AML-193 (cell line): ENCODE results near the gene AGAP1.

ENCODE experiments used
- DNase-seq, 2 experiments: peaks; one replicate each; lab custom pipeline; 2025; lab: John Stamatoyannopoulos, UW

The AGAP1 gene

DNA sequence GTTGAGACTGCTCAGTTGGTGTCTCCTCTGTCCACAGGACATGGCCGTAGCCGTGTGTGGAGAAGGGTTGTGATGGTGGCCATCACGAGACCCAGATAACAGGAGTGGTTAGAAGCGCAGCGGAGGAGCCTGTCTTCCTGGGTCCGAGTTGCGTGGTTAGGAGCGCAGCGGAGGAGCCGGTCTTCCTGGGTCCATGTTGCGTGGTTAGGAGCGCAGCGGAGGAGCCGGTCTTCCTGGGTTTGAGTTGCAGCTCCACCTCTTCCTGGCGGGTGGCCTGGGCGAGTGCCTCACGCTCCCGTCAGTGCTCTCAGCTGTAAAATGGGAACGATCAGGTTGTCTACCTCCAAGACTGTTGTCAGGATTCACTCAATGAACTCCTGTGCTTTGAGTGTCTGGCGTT, 498.2 kb downstream of the AGAP1 start:
- DNase-seq, result no peak

DNA sequence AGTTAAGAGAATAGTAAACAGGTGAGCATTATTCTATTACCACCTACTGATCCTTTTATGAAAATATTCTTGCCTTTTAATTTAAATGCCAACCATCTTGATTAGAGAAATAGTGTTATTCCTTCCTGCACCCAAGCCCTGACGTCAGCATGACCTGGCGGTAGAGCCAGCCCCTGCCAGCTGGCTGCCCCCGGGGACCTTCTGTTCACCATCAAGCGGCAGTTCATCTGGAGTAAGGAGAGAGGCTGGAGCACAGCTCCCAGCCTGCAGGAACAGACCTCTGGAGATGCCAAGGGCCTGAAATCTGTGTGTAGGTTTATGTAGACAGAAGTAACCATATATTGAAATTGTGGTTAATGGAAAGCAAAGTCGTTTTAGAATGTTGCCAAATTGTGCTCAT, 502.6 kb downstream of the AGAP1 start:
- DNase-seq, result no peak

DNA sequence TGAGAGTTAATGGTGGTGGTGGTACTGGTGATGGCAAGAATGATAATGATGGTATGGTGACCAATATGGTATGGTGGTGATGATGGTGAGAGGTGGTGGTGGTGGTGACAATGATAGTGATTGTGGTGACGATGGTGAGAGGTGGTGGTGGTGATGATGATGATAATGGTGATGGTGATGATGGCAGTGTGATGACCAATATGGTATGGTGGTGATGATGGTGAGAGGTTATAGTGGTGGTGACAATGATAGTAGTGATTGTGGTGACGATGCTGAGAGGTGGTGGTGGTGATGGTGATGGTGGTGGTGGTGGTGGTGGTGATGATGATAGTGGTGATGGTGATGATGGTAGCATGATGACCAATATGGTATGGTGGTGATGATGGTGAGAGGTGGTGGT, 505.2 kb downstream of the AGAP1 start:
- DNase-seq, result no peak

DNA sequence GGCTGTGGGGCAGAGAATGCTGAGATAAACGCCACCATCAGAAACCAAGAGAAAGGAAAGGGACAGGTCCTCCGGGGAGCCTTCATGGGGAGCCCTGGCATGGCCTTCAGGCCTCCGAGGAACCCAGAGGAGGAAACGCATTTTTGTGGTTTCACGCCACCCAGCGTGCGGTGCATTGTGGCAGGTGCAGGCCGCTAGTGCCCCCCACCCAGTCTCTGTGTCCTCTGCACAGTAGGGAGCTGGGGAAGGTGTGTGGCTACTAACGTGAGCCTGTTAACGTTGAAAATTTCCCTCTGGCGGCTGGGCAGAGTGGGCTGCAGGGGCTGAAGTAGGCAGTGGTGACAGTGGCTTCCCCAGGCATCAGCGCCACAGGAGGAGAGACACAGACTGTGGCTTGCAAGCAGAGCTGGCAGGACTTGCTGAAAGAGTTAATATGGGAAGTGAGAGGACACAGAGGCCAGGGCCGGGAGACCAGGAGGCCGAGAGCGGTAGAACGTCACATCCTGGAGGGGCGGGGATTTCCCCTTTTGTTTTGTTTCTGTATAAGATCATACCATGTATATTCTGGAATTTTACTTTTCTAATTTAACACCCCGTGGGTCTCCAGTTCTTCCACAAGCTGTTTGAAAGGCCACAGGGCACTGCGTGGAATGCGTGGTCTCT, 507.5 kb downstream of the AGAP1 start:
- no peak for DNase-seq

DNA sequence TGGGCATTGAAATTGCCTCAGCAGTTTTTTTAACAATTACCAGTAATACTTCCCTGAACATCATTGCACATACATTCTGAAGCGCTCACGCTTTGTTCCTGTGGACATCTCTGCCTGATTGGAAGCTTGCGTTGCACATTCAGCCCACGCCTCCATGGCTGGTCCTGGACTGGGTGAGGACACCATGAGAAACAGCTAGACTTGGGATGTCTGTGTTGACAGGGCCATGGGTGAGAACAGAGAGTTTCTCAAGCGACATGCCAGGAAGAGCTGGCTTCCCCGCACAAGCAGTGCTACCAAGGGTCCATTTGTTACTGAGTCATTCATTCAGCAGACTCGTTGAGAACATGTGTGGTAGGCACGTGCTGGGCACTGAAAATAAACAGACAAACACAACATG, 508.0 kb downstream of the AGAP1 start:
- no peak for DNase-seq

DNA sequence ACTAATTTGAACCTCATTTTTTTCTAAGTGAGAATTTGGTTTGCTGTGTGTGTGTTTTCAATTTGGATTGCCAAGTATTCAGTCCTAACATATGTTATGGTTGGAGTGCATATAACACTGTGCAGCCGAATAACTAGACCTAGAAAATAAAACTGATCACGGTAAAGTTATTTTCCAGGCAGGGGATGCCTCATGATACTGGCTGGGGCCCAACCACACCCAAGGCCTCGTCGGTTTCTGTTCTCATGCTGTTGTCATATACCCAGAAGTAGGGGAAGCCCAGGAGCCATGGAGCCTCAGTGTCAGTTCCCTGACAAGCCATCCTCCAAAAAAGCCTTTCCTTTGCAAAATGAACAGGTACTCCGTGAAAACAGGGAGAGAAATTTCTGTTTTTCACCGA, 514.2 kb downstream of the AGAP1 start:
- no peak for DNase-seq

DNA sequence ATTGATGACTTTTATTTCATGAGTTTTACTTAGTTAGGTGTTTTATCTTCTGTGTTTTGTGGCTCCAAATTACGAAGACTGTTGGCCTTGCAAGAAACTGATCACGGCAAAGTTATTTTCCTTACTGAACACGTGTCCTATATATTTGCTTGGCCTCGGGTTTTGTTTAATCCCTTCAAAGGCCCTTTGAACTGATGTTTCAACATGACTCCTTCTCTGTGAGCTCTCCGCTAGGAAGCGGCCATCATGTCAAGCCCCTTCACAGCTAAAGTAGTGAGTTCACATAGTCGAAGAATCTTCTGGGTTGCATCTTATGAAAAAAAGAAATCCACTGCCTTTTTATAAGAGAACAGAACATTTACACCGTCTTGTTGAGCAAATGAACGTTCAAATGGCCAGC, 515.0 kb downstream of the AGAP1 start:
- no peak for DNase-seq

DNA sequence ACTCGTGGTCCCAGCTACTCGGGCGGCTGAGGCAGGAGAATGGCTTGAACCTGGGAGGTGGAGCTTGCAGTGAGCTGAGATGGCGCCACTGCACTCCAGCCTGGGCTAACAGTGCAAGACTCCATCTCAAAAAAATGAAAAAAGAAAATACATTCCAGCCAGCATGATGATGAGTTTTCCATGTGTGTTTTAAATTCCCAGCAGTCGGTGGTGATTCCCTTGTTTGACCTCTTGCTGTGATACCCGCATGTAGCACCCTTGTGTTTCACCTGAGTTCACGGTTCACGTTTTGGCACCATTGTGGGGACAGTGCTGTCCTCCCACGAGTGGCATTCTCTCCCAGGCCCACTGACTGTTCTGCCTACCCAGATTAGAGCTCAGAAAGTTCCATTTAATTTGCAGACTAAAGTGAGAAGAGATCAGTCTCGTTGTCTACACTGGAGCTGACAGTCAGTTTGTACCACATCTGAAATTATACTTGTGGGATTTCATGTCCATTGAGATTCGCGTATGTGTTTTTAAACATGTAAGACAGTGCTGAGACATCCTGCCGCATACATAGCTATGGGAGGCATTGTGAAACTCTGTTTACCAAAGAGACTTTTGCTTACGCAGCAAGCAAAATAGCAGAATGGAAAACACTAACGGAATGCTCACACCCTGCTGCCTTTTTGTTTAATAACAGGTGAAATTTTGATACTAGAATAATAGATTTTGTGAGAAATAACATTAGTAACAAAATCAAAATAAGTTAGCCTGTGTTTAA, 517.3 kb downstream of the AGAP1 start:
- DNase-seq, result no peak

DNA sequence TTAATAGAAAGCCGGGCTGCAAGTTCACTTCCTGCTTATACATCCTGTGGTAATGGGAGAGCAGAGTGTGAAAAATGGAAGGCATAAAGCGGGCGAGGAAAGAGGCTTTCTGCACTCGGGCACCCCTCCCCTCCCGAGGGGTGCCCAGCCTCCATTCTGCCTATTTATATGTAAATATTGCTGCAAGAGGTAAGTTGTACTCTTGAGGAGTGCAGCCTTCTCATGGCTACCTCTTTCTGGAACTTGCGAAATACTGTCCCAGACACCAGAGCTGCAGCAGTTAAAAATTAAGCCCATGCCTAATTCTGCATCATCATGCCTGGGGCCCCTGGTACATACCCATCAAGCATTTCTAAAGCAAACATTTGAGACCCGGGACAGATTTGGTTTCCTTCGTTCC, 518.3 kb downstream of the AGAP1 start:
- no peak for DNase-seq

DNA sequence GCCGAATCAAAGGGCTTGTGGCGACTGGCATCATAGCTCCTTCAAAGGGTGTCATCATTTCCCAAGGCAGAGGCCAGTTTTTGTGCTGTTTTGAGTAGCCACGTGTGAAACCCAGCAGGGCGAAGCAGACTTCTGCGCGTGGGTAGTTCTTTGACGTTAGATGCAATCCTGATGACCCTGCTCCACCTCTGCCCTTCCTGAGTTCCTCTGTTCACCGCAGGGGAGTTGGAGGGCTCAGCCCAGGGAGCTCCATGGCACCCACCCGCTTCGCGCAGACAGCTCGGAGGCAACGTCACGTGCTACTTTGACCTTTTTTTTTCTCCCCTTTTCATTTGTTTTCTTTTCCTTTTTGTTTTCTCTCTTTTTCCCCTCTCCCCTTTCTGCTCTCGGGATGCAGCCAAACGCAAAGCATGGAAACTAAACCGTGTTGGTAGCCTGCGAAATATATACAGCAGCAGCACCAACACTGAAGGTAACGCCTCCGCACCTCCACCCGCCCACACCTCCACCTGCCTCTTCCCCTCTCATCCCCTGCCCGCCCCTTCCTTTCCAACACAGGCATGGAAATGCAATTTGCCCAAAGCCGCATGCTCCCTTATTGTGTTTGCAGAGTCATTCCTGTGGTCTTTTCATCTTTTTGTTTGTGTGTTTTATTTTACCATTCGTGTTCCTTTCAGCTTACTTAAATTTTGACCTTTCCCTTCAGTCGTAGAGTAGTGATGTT, 520.7 kb downstream of the AGAP1 start:
- no peak for DNase-seq

DNA sequence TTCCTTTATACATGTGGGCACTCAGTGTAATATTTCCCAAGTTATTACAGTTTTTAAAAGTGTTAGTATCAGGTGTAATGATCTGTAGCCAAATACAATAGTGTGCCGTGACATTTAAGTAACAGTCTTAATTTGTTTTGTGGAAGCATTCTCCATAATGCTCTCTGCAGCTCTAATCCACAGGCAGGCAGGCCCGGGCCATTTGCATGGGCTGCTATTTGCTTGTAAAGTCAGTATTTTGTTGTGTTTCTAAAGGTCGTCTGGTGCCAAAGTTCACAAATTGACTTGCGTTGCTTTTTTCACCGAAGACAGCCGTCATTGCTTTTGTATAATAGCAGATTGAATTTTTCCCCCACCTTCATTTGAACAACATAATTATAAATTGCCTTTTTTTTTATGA, 521.3 kb downstream of the AGAP1 start:
- no peak for DNase-seq

DNA sequence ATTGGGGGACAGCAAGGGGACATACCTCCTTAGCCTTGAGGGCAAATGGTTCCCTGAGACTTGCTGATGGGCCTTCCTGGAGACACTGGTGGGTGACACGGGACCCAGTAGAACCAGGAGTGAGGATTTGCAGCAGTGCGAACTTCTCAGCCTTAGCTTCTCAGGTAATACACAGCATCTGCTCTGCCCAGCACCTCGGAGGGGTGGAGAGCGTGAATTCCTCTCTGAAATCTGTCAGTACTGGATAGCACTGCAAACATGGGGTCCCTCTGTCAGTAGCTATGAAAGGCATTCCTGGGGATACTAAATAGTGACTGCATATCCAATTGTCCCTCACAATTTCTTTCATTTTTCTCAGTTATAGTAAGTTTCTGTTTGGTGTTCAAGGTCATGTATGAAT, 522.7 kb downstream of the AGAP1 start:
- DNase-seq, result no peak

DNA sequence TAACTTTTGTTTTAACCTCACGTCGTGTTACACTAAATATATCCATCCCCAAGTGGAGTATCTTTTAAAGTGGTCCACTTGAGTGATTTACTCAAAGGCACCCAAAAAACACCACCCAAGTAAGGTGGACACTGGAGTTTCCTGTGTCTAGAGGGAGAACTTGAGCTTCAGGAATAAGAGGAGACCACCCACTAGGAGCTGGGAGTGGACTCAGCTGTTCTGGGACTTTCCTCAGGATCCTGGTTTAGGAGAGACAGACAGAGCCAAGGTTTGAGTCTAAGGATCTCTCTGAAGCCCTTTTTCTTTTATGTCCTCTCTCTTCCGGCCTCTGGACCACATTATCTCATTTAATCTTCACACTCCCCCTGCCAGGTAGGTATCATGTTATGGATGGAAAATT, 523.6 kb downstream of the AGAP1 start:
- no peak for DNase-seq

DNA sequence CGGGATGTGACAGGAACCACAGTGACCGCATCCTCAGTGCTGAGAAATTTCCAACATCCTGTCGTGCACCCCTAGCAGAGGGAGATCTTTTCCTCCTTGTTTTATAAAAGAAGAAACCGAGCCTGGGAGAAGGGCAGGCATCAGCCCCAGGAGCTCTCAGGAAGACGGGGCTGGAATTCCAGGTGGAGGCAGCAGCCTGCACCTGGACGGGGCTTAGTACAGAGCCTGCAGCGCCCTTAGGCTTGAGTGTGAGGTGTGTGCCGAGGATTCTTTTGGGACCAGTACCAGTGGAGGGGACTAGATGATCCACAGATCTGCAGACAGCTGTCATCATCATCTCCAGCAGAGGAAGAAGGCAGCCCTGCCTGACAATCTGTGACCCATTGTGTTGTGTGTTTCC, 525.6 kb downstream of the AGAP1 start:
- no peak for DNase-seq

DNA sequence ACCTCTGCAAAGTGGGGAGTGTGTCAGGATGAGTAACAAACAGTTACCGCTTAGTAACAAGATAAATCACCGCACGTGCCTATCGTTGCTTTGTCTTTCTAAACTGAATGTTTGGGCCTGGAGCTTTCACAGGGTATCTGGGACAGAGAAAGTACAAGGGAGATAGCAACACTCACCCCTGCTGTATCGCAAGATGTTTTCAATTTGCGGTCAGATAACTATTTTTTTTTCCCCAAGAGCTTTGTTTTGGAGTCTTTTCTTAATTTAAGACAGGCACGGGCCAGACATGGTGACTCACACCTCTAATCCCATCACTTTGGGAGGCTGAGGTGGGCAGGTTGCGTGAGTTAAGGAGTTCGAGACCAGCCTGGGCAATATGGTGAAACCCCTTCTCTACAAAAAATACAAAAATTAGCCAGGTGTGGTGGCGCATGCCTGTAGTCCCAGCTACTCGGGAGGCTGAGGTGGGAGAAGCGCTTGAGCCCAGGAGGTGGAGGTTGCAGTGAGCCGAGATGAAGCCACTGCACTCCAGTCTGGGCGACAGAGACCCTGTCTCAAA, 527.7 kb downstream of the AGAP1 start:
- DNase-seq, result no peak

DNA sequence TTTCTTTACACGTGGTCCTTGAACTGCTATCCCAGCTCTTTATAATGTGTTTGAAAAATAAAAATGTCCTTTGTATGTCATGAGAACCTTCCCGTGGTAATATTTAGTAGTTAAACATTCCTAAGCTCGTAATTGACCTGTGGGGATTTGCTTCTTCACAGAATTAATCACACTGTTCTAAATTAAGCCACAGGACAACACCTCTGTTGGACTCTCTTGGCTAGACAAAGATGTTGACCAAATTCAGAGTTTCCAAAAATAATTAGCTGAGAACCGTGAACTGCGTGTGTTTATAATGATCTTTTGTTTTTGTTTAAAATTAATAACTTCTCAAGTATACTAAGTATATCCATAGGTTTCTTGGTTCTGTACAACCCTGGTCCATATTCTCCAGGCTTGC, 528.3 kb downstream of the AGAP1 start:
- no peak for DNase-seq

DNA sequence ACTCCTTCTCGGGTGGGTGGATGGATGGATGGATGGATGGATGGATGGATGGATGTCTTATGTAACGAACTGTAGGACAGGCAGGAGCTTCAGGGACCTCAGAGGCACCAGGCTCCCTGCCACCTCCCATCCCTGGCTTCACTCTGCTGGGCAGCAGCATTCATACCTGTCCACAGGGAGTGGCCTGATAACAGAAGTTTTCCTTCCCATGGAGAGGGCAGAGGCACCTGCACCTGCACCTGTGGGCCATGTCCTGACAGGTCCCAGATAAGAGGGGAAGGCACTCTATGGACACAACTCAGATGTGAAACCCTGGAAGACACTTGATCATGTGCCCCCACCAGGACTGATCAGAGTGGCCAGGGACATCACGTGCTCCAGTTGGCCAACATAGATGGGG, 532.0 kb downstream of the AGAP1 start:
- DNase-seq, result no peak

DNA sequence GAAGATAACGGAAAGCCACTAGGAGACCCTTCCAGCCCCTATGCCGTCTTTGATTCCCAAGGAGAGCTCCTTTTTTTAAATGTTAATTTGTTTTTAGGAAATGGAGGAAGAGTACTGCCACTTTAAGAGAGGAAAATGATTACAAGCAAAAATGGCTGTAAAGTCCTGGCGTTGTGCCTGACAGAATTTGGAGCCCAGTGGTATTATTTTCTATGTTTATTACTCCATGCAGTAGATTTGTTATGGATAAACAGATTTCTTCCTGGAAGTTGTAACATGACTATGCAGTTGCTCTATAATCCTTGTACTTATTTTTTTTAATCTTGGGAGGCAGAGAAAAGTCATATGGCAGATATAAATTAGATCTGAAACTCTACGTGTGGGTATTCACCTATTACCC, 533.0 kb downstream of the AGAP1 start:
- no peak for DNase-seq

DNA sequence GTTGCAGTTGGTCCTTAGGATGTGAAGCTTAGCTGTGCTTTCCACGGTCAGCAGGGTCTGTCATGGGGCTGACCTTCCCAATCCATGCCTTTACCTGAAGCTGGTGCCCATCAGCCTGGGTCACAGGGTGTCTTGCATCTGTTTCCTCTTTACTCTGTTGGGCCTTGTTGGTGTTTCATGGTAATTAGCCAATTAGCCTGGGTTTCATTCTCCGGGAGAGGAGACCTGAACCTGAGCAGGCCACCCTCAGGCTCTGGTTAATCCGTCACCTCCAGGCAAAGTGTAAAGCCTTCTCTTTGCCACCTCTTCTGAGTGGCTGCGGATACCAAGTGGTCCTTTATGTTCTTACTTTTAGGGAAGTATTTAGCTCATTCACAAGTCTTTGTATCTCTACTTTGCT, 534.2 kb downstream of the AGAP1 start:
- DNase-seq, result no peak

DNA sequence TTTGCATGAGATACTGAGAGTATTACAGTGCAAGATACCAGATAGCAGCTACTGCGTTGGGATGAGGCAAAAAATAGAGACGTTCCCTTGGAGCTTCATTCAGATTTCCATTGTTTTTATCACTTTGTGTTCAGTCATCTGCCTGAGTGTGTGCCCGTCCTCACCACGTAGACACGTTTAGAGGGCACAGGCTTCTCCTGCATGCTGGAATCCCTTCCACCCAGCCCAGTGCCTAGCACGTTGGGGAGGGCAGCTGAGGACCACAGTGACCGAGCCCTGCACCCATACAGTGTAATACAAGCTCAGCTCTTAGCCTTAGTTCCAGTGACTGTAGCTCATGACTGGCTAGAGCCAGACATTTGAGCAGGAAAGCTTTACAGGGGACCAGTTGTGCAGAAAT, 539.6 kb downstream of the AGAP1 start:
- DNase-seq, result no peak

DNA sequence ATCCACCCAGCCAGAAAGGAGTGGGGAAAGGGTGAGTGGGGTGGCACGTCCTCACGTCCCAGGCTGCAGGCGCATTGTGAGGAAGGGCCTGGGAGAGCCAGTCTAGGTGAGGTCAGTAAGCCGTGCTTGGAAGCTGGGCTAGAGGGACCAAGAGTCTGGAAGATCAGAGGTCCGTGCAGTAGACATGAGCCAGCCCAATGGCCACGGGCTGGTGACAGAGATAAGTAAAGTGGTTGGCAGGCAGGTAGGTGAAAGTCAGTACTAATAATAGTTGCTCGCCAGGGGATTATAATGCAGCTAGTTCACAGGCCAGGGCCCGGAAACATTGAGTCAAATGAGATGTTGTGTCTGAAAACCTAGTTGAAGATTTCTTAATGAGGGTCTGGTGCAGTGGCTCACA, 541.1 kb downstream of the AGAP1 start:
- no peak for DNase-seq

DNA sequence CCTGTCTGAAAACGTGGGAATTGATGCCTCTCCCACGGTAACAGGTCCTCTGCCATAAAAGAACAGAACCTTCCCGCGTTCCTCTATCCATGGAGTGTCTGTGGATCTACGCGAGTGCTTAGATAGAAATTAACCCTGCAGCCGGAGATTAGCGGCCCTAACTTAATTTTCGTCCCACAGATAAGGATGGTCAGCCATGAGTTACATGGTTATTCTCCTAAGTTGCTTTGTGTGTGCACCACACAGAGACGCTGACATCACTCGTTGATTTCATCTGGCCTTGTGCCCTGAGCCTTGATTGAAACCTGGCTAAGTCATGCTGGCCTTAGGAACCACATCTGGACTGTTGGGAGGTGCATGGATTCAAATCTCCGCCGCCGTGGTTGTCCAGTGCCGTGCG, 542.2 kb downstream of the AGAP1 start:
- no peak for DNase-seq

DNA sequence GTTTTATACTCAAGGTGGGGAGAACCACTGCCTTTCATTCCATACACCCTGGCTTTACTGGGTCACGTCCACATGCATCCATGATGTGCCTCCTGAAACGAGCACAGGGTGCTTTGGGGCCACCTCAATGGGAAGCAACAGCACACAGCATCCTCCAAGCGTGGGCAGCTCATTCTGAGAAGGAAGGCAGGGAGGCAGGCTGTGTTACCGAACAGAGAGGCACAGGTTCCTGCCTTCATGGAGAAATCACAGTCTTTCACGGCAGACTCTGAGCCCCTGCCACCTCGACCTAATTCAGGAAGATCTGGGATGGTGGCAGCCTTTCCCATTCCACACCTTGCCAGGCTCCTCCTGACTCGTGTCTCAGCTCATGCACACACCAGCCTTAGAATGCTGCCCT, 544.3 kb downstream of the AGAP1 start:
- DNase-seq, result no peak
